Measurements from ENCODE around the gene SMKR1.

- no peak for TF ChIP-seq POU2F2 (IDR thresholded peaks at IDR 0.05; ENCODE audit: low read depth, low read length)
- TF ChIP-seq POLR2AphosphoS5 (IDR thresholded peaks at IDR 0.05; ENCODE audit: low read depth, low read length), result no peak
Measured at GRCh38 chr7:129498021-129498420, 4.3 kb upstream of the SMKR1 start.

All from GM12891 (cell line).